ENCODE data around the gene KCNJ5. TPM values are rescaled to one million over a fixed set of nuclear protein-coding genes. Genes with fewer than 3 reads are reported as not detected.

The KCNJ5 gene
- total RNA-seq, 1 experiment from 2014 or later, result 0.17 TPM

DNA sequence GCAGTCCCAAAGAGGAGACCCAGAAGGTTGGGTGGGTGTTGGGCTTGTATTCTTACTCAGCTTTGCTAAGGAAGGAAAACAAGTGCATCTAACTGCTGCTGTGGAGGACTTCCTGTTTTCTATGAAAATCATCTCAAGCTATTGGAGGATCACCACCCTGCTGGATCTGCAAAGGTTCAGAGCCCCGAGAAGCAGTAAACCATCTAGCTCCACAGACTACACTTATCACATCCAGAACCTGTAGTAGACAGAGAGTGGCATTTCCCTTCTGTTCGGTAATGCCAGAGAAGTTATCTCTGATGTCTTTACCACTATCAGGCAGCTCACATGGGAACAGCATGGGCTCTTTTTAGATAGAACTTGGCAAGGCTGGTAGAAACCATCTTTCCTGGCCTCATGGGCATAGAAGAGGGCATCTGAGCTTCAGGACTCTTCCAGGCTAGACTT, 45.8 kb upstream of the KCNJ5 start:
- ChIA-PET CTCF (interaction anchor here (0.8 kb wide), 1 partner anchor 14 kb away, joined by 3 read pairs; no protein-coding TSS in a partner anchor), RAD21 (ENCODE audit: low non-redundant PET in 1 of 2, low total read pairs in 2 of 2, uncharacterized antibody in 2 of 2, unreplicated experiment in 2 of 2) (no interaction called here), POLR2A (no interaction called here)
- H3K4me1 ChIP-seq (ENCODE audit: control insufficient read depth in 1 of 2, insufficient read depth in 2 of 2, low read length in 2 of 2), result no peaks in the 10 kb centered on the region
- no peak overlapping the region for H3K27ac ChIP-seq (ENCODE audit: low read depth, low read length)
- H3K79me2 ChIP-seq (ENCODE audit: insufficient read depth, low read length), result no peaks in the 10 kb centered on the region
- H3K27me3 ChIP-seq (ENCODE audit: insufficient read depth, low read length), result peaks cover 27% of the 10 kb centered on the region
- H3K36me3 ChIP-seq (ENCODE audit: control insufficient read depth in 1 of 2, insufficient read depth in 2 of 2, low read length in 2 of 2), result no peaks in the 10 kb centered on the region
- H4K20me1 ChIP-seq (ENCODE audit: insufficient read depth), result no peaks in the 10 kb centered on the region
- H2AFZ ChIP-seq (ENCODE audit: low read depth, low read length, poor library complexity, severe bottlenecking), result no peak overlapping the region
- H3K4me3 ChIP-seq (replicated peaks in 1 of 2; ENCODE audit: low read depth in 1 of 2, low read length in 2 of 2), result no peak overlapping the region
- DNase-seq (ENCODE audit: low read depth, low spot score) (no peak), ATAC-seq (no peak)
- no peak overlapping the region for H3K4me2 ChIP-seq (ENCODE audit: low read length)
- no peak for TF ChIP-seq ELF1 (IDR thresholded peaks at IDR 0.05; ENCODE audit: borderline replicate concordance, low read depth)
- no peak for TF ChIP-seq REST (IDR thresholded peaks at IDR 0.05; ENCODE audit: low read depth)
- TF ChIP-seq EZH2phosphoT487 (IDR thresholded peaks at IDR 0.05; ENCODE audit: borderline replicate concordance), result no peak
- no peak for TF ChIP-seq SP1 (IDR thresholded peaks at IDR 0.05; ENCODE audit: low read depth)
- TF ChIP-seq RAD21 (IDR thresholded peaks at IDR 0.05; ENCODE audit: low read depth), result no peak
- no peak for TF ChIP-seq CEBPB (IDR thresholded peaks at IDR 0.05; ENCODE audit: low read depth)
- no peak for TF ChIP-seq EZH2 (IDR thresholded peaks at IDR 0.05)
- TF ChIP-seq, protein P1, sequence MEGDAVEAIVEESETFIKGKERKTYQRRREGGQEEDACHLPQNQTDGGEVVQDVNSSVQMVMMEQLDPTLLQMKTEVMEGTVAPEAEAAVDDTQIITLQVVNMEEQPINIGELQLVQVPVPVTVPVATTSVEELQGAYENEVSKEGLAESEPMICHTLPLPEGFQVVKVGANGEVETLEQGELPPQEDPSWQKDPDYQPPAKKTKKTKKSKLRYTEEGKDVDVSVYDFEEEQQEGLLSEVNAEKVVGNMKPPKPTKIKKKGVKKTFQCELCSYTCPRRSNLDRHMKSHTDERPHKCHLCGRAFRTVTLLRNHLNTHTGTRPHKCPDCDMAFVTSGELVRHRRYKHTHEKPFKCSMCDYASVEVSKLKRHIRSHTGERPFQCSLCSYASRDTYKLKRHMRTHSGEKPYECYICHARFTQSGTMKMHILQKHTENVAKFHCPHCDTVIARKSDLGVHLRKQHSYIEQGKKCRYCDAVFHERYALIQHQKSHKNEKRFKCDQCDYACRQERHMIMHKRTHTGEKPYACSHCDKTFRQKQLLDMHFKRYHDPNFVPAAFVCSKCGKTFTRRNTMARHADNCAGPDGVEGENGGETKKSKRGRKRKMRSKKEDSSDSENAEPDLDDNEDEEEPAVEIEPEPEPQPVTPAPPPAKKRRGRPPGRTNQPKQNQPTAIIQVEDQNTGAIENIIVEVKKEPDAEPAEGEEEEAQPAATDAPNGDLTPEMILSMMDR (IDR thresholded peaks at IDR 0.05 in 2 of 3, conservative IDR thresholded peaks at IDR 0.05 in 1 of 3; ENCODE audit: borderline replicate concordance in 1 of 3, insufficient read depth in 1 of 3, low read depth in 2 of 3, low read length in 2 of 3), result no peak
- no peak for TF ChIP-seq JUND (IDR thresholded peaks at IDR 0.05)
- TF ChIP-seq, protein P2, sequence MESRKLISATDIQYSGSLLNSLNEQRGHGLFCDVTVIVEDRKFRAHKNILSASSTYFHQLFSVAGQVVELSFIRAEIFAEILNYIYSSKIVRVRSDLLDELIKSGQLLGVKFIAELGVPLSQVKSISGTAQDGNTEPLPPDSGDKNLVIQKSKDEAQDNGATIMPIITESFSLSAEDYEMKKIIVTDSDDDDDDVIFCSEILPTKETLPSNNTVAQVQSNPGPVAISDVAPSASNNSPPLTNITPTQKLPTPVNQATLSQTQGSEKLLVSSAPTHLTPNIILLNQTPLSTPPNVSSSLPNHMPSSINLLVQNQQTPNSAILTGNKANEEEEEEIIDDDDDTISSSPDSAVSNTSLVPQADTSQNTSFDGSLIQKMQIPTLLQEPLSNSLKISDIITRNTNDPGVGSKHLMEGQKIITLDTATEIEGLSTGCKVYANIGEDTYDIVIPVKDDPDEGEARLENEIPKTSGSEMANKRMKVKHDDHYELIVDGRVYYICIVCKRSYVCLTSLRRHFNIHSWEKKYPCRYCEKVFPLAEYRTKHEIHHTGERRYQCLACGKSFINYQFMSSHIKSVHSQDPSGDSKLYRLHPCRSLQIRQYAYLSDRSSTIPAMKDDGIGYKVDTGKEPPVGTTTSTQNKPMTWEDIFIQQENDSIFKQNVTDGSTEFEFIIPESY (IDR thresholded peaks at IDR 0.05; ENCODE audit: extremely low read depth, insufficient replicate concordance, low read length), result no peak
- TF ChIP-seq YY1 (IDR thresholded peaks at IDR 0.05; ENCODE audit: extremely low read depth, insufficient replicate concordance, low read depth, low read length), result no peak
- TF ChIP-seq TCF7L2 (IDR thresholded peaks at IDR 0.05; ENCODE audit: borderline replicate concordance, extremely low read depth, insufficient read depth, insufficient read length), result no peak
- no peak for TF ChIP-seq ZNF274 (IDR thresholded peaks at IDR 0.05; ENCODE audit: low read depth, low read length)
- no peak for TF ChIP-seq FOSL1 (IDR thresholded peaks at IDR 0.05; ENCODE audit: low read depth)
- TF ChIP-seq, protein P3, sequence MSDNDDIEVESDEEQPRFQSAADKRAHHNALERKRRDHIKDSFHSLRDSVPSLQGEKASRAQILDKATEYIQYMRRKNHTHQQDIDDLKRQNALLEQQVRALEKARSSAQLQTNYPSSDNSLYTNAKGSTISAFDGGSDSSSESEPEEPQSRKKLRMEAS (IDR thresholded peaks at IDR 0.05), result no peak
- TF ChIP-seq CBX3 (IDR thresholded peaks at IDR 0.05; ENCODE audit: low read depth), result no peak
- TF ChIP-seq POLR2AphosphoS5 (IDR thresholded peaks at IDR 0.05; ENCODE audit: low read depth, low read length), result no peak
- H3K9ac ChIP-seq (ENCODE audit: low read length), result no peak overlapping the region
- intact Hi-C loops (cut with micrococcal nuclease), result loop anchor here (5.0 kb wide), 2 partner anchors 673 to 813 kb away; no protein-coding TSS in a partner anchor
- H3K9me3 ChIP-seq (ENCODE audit: control insufficient read depth in 1 of 2, insufficient read depth in 1 of 2, low read depth in 1 of 2, low read length in 2 of 2), result no peaks in the 10 kb centered on the region
- no TSS peak for BruUV-seq (replicated peaks)
- H3K9me2 ChIP-seq (ENCODE audit: insufficient read depth), result no peaks in the 10 kb centered on the region
